ENCODE results near the gene PALD1. TPM values are rescaled to one million over a fixed set of nuclear protein-coding genes. Genes with fewer than 3 reads are reported as not detected.

Gene PALD1
- total and polyA plus RNA-seq, 9 of the 15 experiments (the other 6 are each of a cell fraction or from before 2014, with no cell fraction given): 0.03 to 0.29 (median 0.09) TPM; not detected in 2

DNA sequence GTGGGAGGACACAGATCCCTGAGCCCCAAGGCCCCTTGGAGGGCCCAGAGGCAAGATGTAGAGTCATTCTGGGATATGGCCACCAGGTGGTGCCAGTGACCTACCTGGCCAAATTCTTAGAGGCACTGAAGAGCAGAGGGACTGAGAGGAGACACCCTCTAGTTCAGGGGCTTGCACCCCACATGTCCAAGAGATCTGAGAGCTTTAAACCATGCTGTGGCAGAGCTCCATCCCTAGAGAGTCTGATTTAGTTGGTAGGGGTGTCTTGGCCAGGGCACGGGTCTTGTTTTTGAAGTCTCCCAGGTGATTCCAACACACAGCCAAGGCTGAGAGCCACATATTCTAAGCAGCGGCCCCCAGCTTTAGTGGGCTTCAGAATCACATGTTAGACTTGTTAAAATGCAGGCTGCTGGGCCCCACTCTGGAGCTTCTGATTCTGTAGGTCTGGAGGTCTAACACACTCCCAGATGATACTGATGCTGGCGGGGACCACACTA, 71.4 kb downstream of the PALD1 start (continued):
- TF ChIP-seq ZNF407 (IDR thresholded peaks at IDR 0.05; ENCODE audit: low read depth): no peak
- no peak for TF ChIP-seq ZNF707 (CRISPR knock-in tag; conservative IDR thresholded peaks at IDR 0.05)
- 0 out of 4 replicates have a peak, but pooled peaks of 1 of the 2 experiments have one; percentile 55 for TF ChIP-seq RCOR1 (IDR thresholded peaks at IDR 0.05; ENCODE audit: borderline replicate concordance in 1 of 2, low read depth in 2 of 2, low read length in 2 of 2)
- peak; percentile 73; the same call in 1 of the 2 replicates for TF ChIP-seq XRCC5 (IDR thresholded peaks at IDR 0.05; ENCODE audit: low read depth, low read length)
- no peak for TF ChIP-seq GTF2B (IDR thresholded peaks at IDR 0.05; ENCODE audit: extremely low read depth, insufficient read length)
- TF ChIP-seq EHMT2 (IDR thresholded peaks at IDR 0.05): no peak
- no peak for TF ChIP-seq ZZZ3 (IDR thresholded peaks at IDR 0.05)
- no peak for TF ChIP-seq ZMIZ1 (IDR thresholded peaks at IDR 0.05; ENCODE audit: low read depth in 2 of 2, low read length in 2 of 2)
- no peak for TF ChIP-seq MXI1 (IDR thresholded peaks at IDR 0.05; ENCODE audit: low read depth, low read length)
- TF ChIP-seq ZNF175 (CRISPR knock-in tag; IDR thresholded peaks at IDR 0.05; ENCODE audit: low read depth): no peak
- no peak for TF ChIP-seq NRF1 (conservative IDR thresholded peaks at IDR 0.05 in 1 of 2, IDR thresholded peaks at IDR 0.05 in 1 of 2)
- no peak for TF ChIP-seq ID3 (CRISPR knock-in tag; IDR thresholded peaks at IDR 0.05)
- TF ChIP-seq ID3 (tag; IDR thresholded peaks at IDR 0.05): no peak
- TF ChIP-seq SIRT6 (IDR thresholded peaks at IDR 0.05; ENCODE audit: low read depth, low read length): no peak
- TF ChIP-seq DMBX1 (CRISPR knock-in tag; IDR thresholded peaks at IDR 0.05; ENCODE audit: borderline replicate concordance): no peak
- no peak for TF ChIP-seq RFX1 (IDR thresholded peaks at IDR 0.05)
